GM12864 (cell line): ENCODE data around the gene MGLL.
A peak's percentile ranks its signal among the peaks of the same experiment; 100 is the strongest.

Source experiments
- DNase-seq: peaks from one replicate; pipeline ENCODE4 v3.0.0-alpha.2; 2011; ENCODE audit warnings: low read depth
- H3K4me3 ChIP-seq: 2 replicates; pipeline ENCODE4 v1.5.1; 2011; ENCODE audit warnings: mild to moderate bottlenecking, low read depth, low read length, control low read depth
- TF ChIP-seq, protein P1 (sequence below): IDR thresholded peaks from 2 replicates; pipeline ENCODE4 v1.5.1; 2011; ENCODE audit warnings: low read depth, mild to moderate bottlenecking, moderate library complexity, low read length, control low read depth, inconsistent platforms; ENCODE audit errors: missing control alignments

Gene MGLL

DNA sequence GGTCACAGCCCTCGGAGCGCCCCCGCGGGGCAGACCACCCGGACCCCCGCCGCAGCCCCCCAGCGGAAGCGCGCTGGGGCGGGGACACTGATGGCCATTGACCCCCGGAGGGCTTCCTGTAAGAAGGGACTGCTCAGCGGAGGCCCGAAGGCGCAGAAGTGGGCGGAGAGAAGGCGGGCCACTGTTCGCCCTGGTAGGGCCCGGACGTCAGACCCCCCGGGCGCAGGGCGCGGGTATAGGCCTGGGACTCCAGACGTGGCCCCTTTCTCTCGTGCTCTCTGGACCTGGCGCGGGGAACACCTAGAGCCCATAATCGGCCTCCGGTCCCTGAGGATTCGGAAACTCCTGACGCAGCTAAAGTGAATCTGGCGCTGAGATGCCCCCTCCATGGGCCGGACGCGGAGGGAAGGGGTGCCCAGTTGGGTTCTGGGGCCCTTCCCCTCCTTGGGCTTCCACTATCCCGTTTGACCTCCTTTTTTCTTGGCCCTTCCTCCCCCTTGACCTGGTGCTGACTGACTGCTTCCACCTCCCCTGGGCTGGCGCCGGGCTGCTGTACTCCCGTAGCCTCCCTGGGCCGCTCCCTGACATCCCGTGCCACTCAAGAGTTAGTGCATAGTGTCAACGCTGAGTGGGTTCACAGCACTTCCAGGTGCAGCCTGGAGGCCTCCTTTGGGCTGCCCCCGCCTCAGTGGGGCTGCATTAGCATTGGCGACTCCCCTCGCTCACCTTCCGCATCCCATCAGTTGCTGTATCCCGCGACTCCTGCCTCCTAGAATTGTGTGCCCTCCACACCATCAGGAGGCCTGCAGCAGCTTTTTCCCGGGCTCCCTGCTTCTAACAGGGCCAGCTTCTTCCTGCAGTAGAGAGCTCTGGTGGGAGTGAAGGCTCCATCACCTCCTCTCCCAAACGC, 148.9 kb downstream of the MGLL start:
- DNase-seq = no peak

DNA sequence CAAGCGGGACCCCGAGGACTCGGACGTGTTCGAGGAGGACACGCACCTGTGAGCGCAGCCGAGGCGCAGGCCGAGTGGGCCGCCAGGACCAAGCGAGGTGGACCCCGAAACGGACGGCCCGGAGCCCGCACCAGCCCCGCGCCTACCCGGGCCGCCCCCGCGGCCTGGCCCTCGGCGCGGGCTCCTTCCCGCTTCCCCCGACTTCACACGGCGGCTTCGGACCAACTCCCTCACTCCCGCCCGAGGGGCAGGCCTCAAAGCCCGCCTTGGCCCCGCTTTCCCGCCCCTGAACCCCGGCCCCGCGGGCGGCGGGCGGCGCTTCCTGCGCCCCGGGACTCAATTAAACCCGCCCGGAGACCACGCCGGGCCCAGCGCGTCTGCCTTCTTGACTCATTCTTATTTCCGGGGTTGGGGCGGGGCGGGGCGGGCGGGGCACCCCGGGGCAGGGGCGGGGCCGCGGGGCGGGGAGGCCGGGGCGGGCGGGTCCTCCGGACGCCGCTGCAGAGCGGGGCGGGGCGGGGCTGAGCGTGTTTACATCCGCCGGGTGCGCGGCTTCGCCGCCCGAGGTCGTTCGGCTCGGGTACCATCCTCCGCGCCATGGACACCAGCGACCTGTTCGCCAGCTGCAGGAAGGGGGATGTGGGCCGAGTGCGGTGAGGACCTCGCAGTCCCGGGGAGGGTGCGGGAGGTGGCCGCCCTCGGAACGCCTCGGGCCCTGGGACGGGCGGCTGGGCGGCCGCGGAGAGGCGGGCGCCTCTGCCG, 149.7 kb downstream of the MGLL start, which contains the start of gene ABTB1:
ABTB1 (plus strand) TSS at position 524 of the 762 bp plus-strand sequence; CDS start at position 598, 74 bp downstream.
- no peak for DNase-seq
- TF ChIP-seq, protein P1, sequence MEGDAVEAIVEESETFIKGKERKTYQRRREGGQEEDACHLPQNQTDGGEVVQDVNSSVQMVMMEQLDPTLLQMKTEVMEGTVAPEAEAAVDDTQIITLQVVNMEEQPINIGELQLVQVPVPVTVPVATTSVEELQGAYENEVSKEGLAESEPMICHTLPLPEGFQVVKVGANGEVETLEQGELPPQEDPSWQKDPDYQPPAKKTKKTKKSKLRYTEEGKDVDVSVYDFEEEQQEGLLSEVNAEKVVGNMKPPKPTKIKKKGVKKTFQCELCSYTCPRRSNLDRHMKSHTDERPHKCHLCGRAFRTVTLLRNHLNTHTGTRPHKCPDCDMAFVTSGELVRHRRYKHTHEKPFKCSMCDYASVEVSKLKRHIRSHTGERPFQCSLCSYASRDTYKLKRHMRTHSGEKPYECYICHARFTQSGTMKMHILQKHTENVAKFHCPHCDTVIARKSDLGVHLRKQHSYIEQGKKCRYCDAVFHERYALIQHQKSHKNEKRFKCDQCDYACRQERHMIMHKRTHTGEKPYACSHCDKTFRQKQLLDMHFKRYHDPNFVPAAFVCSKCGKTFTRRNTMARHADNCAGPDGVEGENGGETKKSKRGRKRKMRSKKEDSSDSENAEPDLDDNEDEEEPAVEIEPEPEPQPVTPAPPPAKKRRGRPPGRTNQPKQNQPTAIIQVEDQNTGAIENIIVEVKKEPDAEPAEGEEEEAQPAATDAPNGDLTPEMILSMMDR = no peak
- H3K4me3 ChIP-seq = peak within 1 kb of the TSS; percentile 84

More for the DNA sequence above, 148.9 kb downstream of the MGLL start:
- H3K4me3 ChIP-seq = peak overlapping the region; percentile 84
- TF ChIP-seq, protein P1 = no peak

DNA sequence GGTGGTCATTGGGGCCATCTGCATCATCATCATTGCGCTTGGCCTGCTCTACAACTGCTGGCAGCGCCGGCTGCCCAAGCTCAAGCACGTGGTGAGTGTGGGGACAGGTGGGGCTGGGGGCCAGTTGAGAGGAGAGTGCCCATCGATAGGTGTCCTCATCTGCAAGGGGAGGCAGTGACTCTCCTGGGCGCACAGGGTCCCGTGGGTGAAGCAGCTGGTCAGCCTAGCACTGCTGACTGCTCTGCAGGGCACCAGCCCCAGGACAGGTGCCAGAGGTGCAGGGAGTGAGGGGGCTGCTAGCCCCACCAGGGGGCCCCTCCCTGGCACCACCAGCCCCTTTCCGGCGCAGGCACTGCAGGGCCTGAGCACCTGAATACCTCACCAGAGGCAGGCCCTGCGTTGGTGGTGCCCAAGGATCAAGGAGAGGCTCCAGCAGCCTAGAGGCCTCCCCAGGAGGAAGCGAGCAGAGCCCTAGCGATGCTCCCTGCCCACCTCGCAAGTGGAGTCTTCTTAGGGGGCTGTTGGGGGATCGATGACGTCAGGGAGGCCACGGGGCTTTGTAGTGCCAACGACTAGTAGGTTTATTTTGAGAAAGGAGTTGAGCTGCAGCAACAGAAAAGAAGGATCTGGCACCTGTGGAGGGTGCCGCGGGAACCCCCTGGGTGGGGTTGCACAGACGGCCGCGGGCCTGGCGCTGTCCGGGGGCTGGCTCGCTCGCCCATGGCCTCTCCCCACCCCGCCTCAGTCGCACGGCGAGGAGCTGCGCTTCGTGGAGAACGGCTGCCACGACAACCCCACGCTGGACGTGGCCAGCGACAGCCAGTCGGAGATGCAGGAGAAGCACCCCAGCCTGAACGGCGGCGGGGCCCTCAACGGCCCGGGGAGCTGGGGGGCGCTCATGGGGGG, 150.5 kb downstream of the MGLL start:
- no peak for DNase-seq
- TF ChIP-seq, protein P1 = peak; percentile 31
- peak overlapping the region; percentile 76 for H3K4me3 ChIP-seq

DNA sequence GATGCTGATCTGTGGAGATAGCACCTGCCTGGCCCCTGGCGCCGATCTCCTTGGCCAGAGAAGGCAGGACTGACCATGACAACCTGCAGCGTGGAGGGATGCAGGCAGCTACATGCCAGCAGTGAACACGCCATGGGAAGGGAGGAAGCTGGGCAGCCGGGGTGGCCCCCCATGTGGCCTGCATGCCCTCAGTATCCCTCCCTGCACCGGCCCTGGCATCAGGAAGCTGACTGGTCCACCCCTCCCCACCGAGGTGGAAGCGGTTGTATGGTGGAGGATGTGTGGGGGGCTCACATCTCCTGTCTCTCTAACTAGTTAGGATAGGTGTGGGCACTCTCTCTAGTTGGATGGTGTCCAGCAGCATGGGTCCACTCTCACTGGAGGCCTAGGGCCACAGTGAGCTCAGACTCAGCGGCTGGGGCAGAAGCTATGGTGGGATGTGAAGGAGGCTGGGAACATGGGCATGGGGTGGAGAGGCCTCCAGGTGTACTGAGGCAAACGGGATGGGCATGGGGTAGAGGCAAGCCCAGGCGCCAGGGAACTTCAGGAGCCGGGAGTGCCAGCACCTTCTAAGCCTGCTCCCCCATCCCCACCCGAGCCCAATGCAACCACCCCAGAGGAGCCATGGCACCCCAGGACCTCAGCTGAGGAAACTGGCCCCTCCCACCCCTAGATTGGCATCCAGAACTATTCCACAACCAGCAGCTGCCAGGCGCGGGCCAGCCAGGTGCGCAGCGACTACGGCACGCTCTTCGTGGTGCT, 151.4 kb downstream of the MGLL start:
- TF ChIP-seq, protein P1 = no peak
- H3K4me3 ChIP-seq = no peak overlapping the region
- DNase-seq = no peak

DNA sequence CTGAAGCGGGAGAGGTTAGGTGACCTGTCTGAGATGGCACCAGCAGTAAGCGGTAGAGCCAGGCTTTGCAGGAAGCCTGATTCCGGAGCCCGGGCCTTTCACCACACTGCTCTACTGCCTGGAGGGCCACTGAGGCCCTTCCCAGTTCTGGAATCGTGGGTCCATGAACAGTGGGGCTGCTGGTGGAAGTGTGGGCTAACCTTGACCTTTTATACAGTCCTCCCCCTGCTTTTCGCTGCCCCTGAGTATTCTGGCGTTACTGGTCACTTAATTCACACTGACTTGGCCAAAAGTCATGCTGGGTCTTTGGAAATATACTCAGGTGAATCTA, 152.1 kb downstream of the MGLL start:
- H3K4me3 ChIP-seq = no peak overlapping the region
- DNase-seq = no peak
- TF ChIP-seq, protein P1 = no peak
